GM19099 (cell line): ENCODE measurements around the gene SLC25A51.

ENCODE experiments used
- POLR2A ChIP-seq: IDR thresholded peaks from 3 replicates; pipeline ENCODE4 v1.6.1; 2011; ENCODE audit warnings: low read depth; ENCODE audit not compliant: insufficient read length; ENCODE audit errors: extremely low read depth

The SLC25A51 gene

GRCh38 chr9:37943345-37944265 is 39.7 kb upstream of the SLC25A51 start:
- TF ChIP-seq POLR2A: no peak

- no peak for TF ChIP-seq POLR2A
Observed at GRCh38 chr9:37942621-37943344, 38.9 kb upstream of the SLC25A51 start.

- no peak for TF ChIP-seq POLR2A
Observed at GRCh38 chr9:37941253-37941652, 37.3 kb upstream of the SLC25A51 start.

- no peak for TF ChIP-seq POLR2A
Observed at GRCh38 chr9:37939575-37940095, 35.7 kb upstream of the SLC25A51 start.

GRCh38 chr9:37938121-37938891 is 34.4 kb upstream of the SLC25A51 start:
- TF ChIP-seq POLR2A: no peak

- TF ChIP-seq POLR2A: no peak
Observed at GRCh38 chr9:37937366-37937765, 33.4 kb upstream of the SLC25A51 start.

- TF ChIP-seq POLR2A: no peak
Observed at GRCh38 chr9:37936965-37937364, 33.0 kb upstream of the SLC25A51 start.

- TF ChIP-seq POLR2A: no peak
Observed at GRCh38 chr9:37936376-37936775, 32.4 kb upstream of the SLC25A51 start.

GRCh38 chr9:37935096-37935495 is 31.2 kb upstream of the SLC25A51 start:
- TF ChIP-seq POLR2A: no peak

- TF ChIP-seq POLR2A: no peak
Observed at GRCh38 chr9:37931592-37931991, 27.7 kb upstream of the SLC25A51 start.

- no peak for TF ChIP-seq POLR2A
Observed at GRCh38 chr9:37929441-37929895, 25.5 kb upstream of the SLC25A51 start.

GRCh38 chr9:37928552-37929430 is 24.9 kb upstream of the SLC25A51 start:
- no peak for TF ChIP-seq POLR2A

- TF ChIP-seq POLR2A: no peak
Observed at GRCh38 chr9:37927601-37928551, 23.9 kb upstream of the SLC25A51 start.
